SK-N-MC (cell line): Measurements from ENCODE around the gene NTMT2.
"Not testable (repeated sequence)": the region's sequence is repeated elsewhere in the genome, so short reads cannot be mapped to it uniquely, and the experiment has no call there.

Experiments
- EZH2 ChIP-seq: fragments of 200-600 bp; sonication (generic); IDR thresholded peaks from one replicate; pipeline ENCODE4 v1.6.1; 2017; ENCODE audit warnings: antibody characterized with exemption
- POLR2AphosphoS5 ChIP-seq: IDR thresholded peaks from 2 replicates; pipeline ENCODE4 v1.6.1; 2012; ENCODE audit warnings: mild to moderate bottlenecking, low read depth, low read length, borderline replicate concordance

- TF ChIP-seq EZH2, POLR2AphosphoS5: not testable (repeated sequence)
These were observed 32.6 kb upstream of the NTMT2 start for GRCh38 chr1:170113140-170113539.
